ENCODE results near the gene RAPGEFL1.
A peak's percentile ranks its signal among the peaks of the same experiment; 100 is the strongest.
"Not testable (repeated sequence)": the region's sequence is repeated elsewhere in the genome, so short reads cannot be mapped to it uniquely, and the experiment has no call there.

The RAPGEFL1 gene

GRCh38 chr17:40209404-40210093 is 32.3 kb downstream of the RAPGEFL1 start:
- DNase-seq (ENCODE audit: low spot score), result no peak

- DNase-seq (ENCODE audit: low spot score), result not testable (repeated sequence)
Measured at GRCh38 chr17:40213914-40214313, 36.6 kb downstream of the RAPGEFL1 start.

- DNase-seq (ENCODE audit: low spot score), result no peak
Measured at GRCh38 chr17:40218006-40218739, 40.9 kb downstream of the RAPGEFL1 start.

GRCh38 chr17:40218740-40219593 is 41.7 kb downstream of the RAPGEFL1 start, which contains the start of gene WIPF2:
WIPF2 (plus strand) TSS chr17:40219304; CDS start chr17:40256460, 37,156 bp downstream.
- peak; percentile 95 for DNase-seq (ENCODE audit: low spot score)

GRCh38 chr17:40219594-40220338 is 42.5 kb downstream of the RAPGEFL1 start:
- DNase-seq (ENCODE audit: low spot score), result peak; percentile 74

- no peak for DNase-seq (ENCODE audit: low spot score)
Measured at GRCh38 chr17:40224718-40225550, 47.7 kb downstream of the RAPGEFL1 start.

GRCh38 chr17:40229146-40229545 is 51.9 kb downstream of the RAPGEFL1 start:
- DNase-seq (ENCODE audit: low spot score), result not testable (repeated sequence)

- DNase-seq (ENCODE audit: low spot score), result no peak
Measured at GRCh38 chr17:40230670-40231069, 53.4 kb downstream of the RAPGEFL1 start.

- not testable (repeated sequence) for DNase-seq (ENCODE audit: low spot score)
Measured at GRCh38 chr17:40231928-40232327, 54.7 kb downstream of the RAPGEFL1 start.

GRCh38 chr17:40241252-40241834 is 64.1 kb downstream of the RAPGEFL1 start:
- DNase-seq (ENCODE audit: low spot score), result no peak

- DNase-seq (ENCODE audit: low spot score), result no peak
Measured at GRCh38 chr17:40242774-40243173, 65.5 kb downstream of the RAPGEFL1 start.

- no peak for DNase-seq (ENCODE audit: low spot score)
Measured at GRCh38 chr17:40243761-40244160, 66.5 kb downstream of the RAPGEFL1 start.

- DNase-seq (ENCODE audit: low spot score), result no peak
Measured at GRCh38 chr17:40244255-40244654, 67.0 kb downstream of the RAPGEFL1 start.
